Measurements from ENCODE around the gene FGD2.

Gene FGD2

GRCh38 chr6:36983538-36983937 is 21.9 kb upstream of the FGD2 start:
- CTCF ChIA-PET, result interaction anchor here (4.6 to 5.1 kb wide), 2 partner anchors 35 kb away, joined by 37 to 41 read pairs; no protein-coding TSS in a partner anchor

GRCh38 chr6:36984581-36985416 is 20.7 kb upstream of the FGD2 start:
- Histone ChIP-seq H3K9me3 (ENCODE audit: control insufficient read depth, insufficient read depth, low read depth, low read length) (no peaks in the 10 kb centered on the region), H3K27ac (ENCODE audit: extremely low read depth, low read depth, low read length) (peak overlapping the region; percentile 38; the same call in 1 of the 2 replicates), H3K4me1 (ENCODE audit: control insufficient read depth, insufficient read depth, low read length) (peaks cover 14% of the 10 kb centered on the region), H3K36me3 (ENCODE audit: control insufficient read depth in 2 of 2, insufficient read depth in 1 of 2, low read length in 2 of 2) (peaks cover 0 to 25% of the 10 kb centered on the region in 2 experiments; a peak in 2 of 3 replicates), H3K4me3 (ENCODE audit: low read depth, low read length) (peak overlapping the region; percentile 77)
- ChIA-PET CTCF (interaction anchor here (0.6 to 5.1 kb wide), 4 partner anchors 34 to 679 kb away, joined by 3 to 41 read pairs (median 5); no protein-coding TSS in a partner anchor), POLR2A (interaction anchor here (0.6 to 1.8 kb wide), 12 partner anchors 9 to 1068 kb away, joined by 3 to 17 read pairs (median 4); partner anchors contain the start of genes PIM1 and PPIL1)
- TF ChIP-seq ZNF174 (tag by site-specific recombination; IDR thresholded peaks at IDR 0.05) (no peak), ZBTB44 (tag by site-specific recombination; IDR thresholded peaks at IDR 0.05) (no peak), ZNF433 (tag by site-specific recombination; IDR thresholded peaks at IDR 0.05; ENCODE audit: low read depth) (no peak), ZNF311 (tag by site-specific recombination; IDR thresholded peaks at IDR 0.05; ENCODE audit: borderline replicate concordance) (no peak), ZFP41 (tag by site-specific recombination; IDR thresholded peaks at IDR 0.05; ENCODE audit: borderline replicate concordance) (no peak), ZNF768 (tag by site-specific recombination; IDR thresholded peaks at IDR 0.05) (no peak), REST (tag by site-specific recombination; IDR thresholded peaks at IDR 0.05) (0 out of 2 replicates have a peak, but pooled peaks have one; percentile 28), SP3 (tag by site-specific recombination; IDR thresholded peaks at IDR 0.05) (peak; percentile 79)

More at GRCh38 chr6:36983538-36983937, 21.9 kb upstream of the FGD2 start:
- POLR2A ChIA-PET, result no interaction called here
- TF ChIP-seq ZNF670 (tag by site-specific recombination; IDR thresholded peaks at IDR 0.05; ENCODE audit: low read depth) (no peak), ZNF354C (tag by site-specific recombination; IDR thresholded peaks at IDR 0.05; ENCODE audit: borderline replicate concordance, low read depth) (no peak), ZBTB11 (tag by site-specific recombination; conservative IDR thresholded peaks at IDR 0.05; ENCODE audit: low read depth) (no peak), HOXC10 (CRISPR knock-in tag; IDR thresholded peaks at IDR 0.05) (no peak), PATZ1 (tag by site-specific recombination; IDR thresholded peaks at IDR 0.05) (no peak), ZNF704 (tag by site-specific recombination; IDR thresholded peaks at IDR 0.05) (no peak)
- H3K4me1 ChIP-seq (ENCODE audit: control insufficient read depth, insufficient read depth, low read length), result peaks cover 14% of the 10 kb centered on the region
- peaks cover 0 to 37% of the 10 kb centered on the region in 2 experiments; a peak in 2 of 3 replicates for H3K36me3 ChIP-seq (ENCODE audit: control insufficient read depth in 2 of 2, insufficient read depth in 1 of 2, low read length in 2 of 2)
- H3K4me3 ChIP-seq (ENCODE audit: low read depth, low read length), result no peak overlapping the region
- no peaks in the 10 kb centered on the region for H3K9me3 ChIP-seq (ENCODE audit: control insufficient read depth, insufficient read depth, low read depth, low read length)
- H3K27ac ChIP-seq (ENCODE audit: extremely low read depth, low read depth, low read length), result no peak overlapping the region

All from HEK293 (cell line).